ENCODE measurements around the gene FARS2. TPM values are rescaled to one million over a fixed set of nuclear protein-coding genes. Genes with fewer than 3 reads are reported as not detected.

Gene FARS2
- polyA plus RNA-seq, 1 donor from 2014 or later = 11.9 TPM

DNA sequence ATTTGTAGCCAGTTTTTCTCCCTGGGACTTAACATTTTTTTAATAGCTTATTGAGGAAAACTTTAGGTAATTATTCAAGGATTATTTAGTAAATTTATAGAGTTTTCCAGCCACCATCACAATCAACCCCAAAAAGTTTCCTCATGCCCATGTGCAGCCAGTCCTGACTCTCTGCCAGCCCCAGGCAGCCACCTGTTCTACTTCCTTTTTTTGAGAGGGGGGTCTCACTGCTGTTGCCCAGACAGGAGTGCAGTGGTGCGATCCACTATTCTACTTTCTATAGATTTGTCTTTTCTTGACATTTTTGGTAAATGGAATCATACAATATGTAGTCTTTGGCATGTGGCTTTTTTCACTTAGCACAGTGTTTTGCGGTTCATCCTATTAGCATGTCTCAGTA is 200.1 kb downstream of the FARS2 start:
- no peak overlapping the region for H3K27ac ChIP-seq (ENCODE audit: low read length)
- no peaks in the 10 kb centered on the region for H3K79me2 ChIP-seq (replicated peaks; ENCODE audit: insufficient read depth, low read length)
- no peak overlapping the region for H3K4me2 ChIP-seq (ENCODE audit: low read length)
- TF ChIP-seq SMC3 (conservative IDR thresholded peaks at IDR 0.05; ENCODE audit: poor library complexity) (no peak), MXI1 (conservative IDR thresholded peaks at IDR 0.05; ENCODE audit: poor library complexity, severe bottlenecking) (no peak), EP300 (conservative IDR thresholded peaks at IDR 0.05; ENCODE audit: poor library complexity, severe bottlenecking) (no peak)
- no peaks in the 10 kb centered on the region for H3F3A ChIP-seq (ENCODE audit: insufficient read depth, low read length, poor library complexity, severe bottlenecking)
- no peak overlapping the region for H3K4me3 ChIP-seq (ENCODE audit: low read length)
- no peaks in the 10 kb centered on the region for H3K27me3 ChIP-seq (ENCODE audit: insufficient read depth, low read depth, low read length)
- H2AFZ ChIP-seq (ENCODE audit: low read depth, low read length) = no peak overlapping the region
- no peak overlapping the region for H3K9ac ChIP-seq (ENCODE audit: low read length)
- no peaks in the 10 kb centered on the region for H3K9me2 ChIP-seq (ENCODE audit: insufficient read depth, low read length)
- no peaks in the 10 kb centered on the region for H3K9me3 ChIP-seq (ENCODE audit: low read length)
- no peaks in the 10 kb centered on the region for H3K36me3 ChIP-seq (ENCODE audit: insufficient read depth, low read length)
- H4K20me1 ChIP-seq (ENCODE audit: insufficient read depth) = no peaks in the 10 kb centered on the region

DNA sequence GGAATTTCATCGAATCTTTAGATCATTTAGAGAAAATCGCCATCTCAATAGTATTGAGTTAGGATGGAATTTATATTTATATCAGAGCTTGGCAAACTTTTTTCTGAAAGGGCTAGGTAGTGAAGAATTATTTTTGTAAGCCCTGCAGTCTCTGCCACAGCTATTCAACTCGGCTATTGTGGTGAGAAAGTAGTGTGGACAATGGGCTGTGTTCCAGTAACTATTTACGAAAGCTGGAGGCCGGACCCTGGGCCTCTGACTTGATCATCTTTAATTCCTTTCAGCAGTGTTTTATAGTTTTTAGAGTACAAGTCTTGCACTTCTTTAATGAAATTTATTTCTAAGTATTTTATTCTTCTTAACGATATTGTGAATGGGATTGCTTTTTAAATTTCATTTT is 201.5 kb downstream of the FARS2 start:
- Histone ChIP-seq H3K36me3 (ENCODE audit: insufficient read depth, low read length) (no peaks in the 10 kb centered on the region), H3K27ac (ENCODE audit: low read length) (no peak overlapping the region), H3K79me2 (replicated peaks; ENCODE audit: insufficient read depth, low read length) (no peaks in the 10 kb centered on the region), H3K9ac (ENCODE audit: low read length) (no peak overlapping the region), H3K27me3 (ENCODE audit: insufficient read depth, low read depth, low read length) (no peaks in the 10 kb centered on the region), H3K9me2 (ENCODE audit: insufficient read depth, low read length) (no peaks in the 10 kb centered on the region), H2AFZ (ENCODE audit: low read depth, low read length) (no peak overlapping the region), H3F3A (ENCODE audit: insufficient read depth, low read length, poor library complexity, severe bottlenecking) (no peaks in the 10 kb centered on the region), H3K4me3 (ENCODE audit: low read length) (no peak overlapping the region), H4K20me1 (ENCODE audit: insufficient read depth) (no peaks in the 10 kb centered on the region), H3K4me2 (ENCODE audit: low read length) (no peak overlapping the region), H3K9me3 (ENCODE audit: low read length) (no peaks in the 10 kb centered on the region)
- TF ChIP-seq TAF1 (IDR thresholded peaks at IDR 0.05; ENCODE audit: low read depth) = no peak
- TF ChIP-seq EP300 (conservative IDR thresholded peaks at IDR 0.05; ENCODE audit: poor library complexity, severe bottlenecking) = no peak

DNA sequence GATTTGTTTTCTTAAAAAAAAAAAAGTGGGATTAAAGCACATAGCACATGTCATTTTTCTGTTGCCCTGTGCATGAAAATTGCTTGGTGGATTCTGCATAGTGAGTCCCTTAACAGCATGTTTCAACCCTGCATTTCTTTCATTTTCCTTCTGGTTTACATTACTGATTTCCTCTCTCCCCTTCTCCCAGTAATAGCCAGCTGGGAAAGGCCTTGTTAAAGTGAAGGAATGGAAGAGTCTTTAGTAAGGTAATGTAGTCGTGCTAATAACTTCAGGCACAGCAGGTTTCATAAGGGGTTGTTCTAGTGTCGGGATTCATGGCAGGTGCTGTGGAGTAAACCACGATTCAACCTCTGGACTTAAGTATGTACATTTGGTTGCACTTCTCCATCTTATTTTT is 202.4 kb downstream of the FARS2 start:
- Histone ChIP-seq H3K27ac (ENCODE audit: low read length) (no peak overlapping the region), H3K4me2 (ENCODE audit: low read length) (no peak overlapping the region)

More for the DNA sequence above, 202.4 kb downstream of the FARS2 start:
- Histone ChIP-seq H4K20me1 (ENCODE audit: insufficient read depth) (no peaks in the 10 kb centered on the region), H3K9me3 (ENCODE audit: low read length) (no peaks in the 10 kb centered on the region), H3K4me3 (ENCODE audit: low read length) (no peak overlapping the region), H3K9me2 (ENCODE audit: insufficient read depth, low read length) (no peaks in the 10 kb centered on the region), H3F3A (ENCODE audit: insufficient read depth, low read length, poor library complexity, severe bottlenecking) (no peaks in the 10 kb centered on the region), H2AFZ (ENCODE audit: low read depth, low read length) (no peak overlapping the region), H3K27me3 (ENCODE audit: insufficient read depth, low read depth, low read length) (no peaks in the 10 kb centered on the region), H3K79me2 (replicated peaks; ENCODE audit: insufficient read depth, low read length) (no peaks in the 10 kb centered on the region), H3K9ac (ENCODE audit: low read length) (no peak overlapping the region), H3K36me3 (ENCODE audit: insufficient read depth, low read length) (no peaks in the 10 kb centered on the region)
- no peak for TF ChIP-seq TAF1 (IDR thresholded peaks at IDR 0.05; ENCODE audit: low read depth)
- TF ChIP-seq EZH2 (IDR thresholded peaks at IDR 0.05; ENCODE audit: borderline replicate concordance, insufficient read depth, low read length, poor library complexity, severe bottlenecking) = no peak
- TF ChIP-seq, protein P1, sequence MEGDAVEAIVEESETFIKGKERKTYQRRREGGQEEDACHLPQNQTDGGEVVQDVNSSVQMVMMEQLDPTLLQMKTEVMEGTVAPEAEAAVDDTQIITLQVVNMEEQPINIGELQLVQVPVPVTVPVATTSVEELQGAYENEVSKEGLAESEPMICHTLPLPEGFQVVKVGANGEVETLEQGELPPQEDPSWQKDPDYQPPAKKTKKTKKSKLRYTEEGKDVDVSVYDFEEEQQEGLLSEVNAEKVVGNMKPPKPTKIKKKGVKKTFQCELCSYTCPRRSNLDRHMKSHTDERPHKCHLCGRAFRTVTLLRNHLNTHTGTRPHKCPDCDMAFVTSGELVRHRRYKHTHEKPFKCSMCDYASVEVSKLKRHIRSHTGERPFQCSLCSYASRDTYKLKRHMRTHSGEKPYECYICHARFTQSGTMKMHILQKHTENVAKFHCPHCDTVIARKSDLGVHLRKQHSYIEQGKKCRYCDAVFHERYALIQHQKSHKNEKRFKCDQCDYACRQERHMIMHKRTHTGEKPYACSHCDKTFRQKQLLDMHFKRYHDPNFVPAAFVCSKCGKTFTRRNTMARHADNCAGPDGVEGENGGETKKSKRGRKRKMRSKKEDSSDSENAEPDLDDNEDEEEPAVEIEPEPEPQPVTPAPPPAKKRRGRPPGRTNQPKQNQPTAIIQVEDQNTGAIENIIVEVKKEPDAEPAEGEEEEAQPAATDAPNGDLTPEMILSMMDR (IDR thresholded peaks at IDR 0.05; ENCODE audit: poor library complexity, severe bottlenecking) = no peak
- TF ChIP-seq RAD21 (conservative IDR thresholded peaks at IDR 0.05) = no peak
- TF ChIP-seq POLR2AphosphoS5 (IDR thresholded peaks at IDR 0.05) = no peak
